ENCODE data around the gene TBCC. TPM values are rescaled to one million over a fixed set of nuclear protein-coding genes. Genes with fewer than 3 reads are reported as not detected.

Gene TBCC
- total and polyA plus RNA-seq, 2 of the 8 experiments (the other 6 are each of a cell fraction or from before 2014, with no cell fraction given) = 22.7 to 25.5 TPM

DNA sequence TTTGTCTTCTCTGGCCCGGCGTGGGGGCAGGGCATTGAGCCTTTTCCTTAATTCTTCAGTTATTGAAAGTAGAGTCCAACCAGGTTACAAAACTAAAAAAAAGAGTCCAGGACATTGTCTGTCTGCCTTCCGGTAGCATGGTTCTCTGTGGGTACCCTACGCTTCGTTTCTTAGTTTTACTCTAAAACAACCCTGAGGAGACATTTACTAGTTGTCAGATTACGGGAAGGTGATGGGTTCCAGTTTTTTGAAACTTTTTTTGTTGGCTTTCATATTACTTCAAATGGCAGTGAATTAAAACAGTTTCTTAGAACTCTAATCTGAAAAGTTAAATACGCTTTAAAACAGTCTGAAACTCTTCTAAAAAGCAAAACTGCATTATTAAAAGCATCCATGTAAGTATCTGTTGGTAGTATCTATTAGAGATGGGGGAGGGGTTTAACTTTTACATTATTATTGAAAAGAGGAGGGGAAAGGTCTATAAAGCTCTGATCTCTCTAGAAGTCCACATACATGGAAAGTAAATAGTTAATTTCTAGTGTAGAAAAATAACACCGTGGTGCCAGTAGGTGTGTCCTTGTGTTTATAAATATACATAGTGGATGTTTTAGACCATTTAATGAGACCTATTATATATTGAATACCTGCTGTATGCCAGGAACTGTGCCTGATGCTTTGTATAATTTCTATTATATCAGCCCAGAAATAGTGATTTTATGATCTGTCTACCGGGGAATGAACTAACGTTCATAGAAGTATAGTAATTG is 38.2 kb upstream of the TBCC start:
- H3K4me1 ChIP-seq (replicated peaks in 1 of 4; ENCODE audit: control insufficient read depth in 3 of 4, insufficient read depth in 4 of 4, low read length in 3 of 4) = peaks cover 0 to 14% (median 2%) of the 10 kb centered on the region in 4 experiments; a peak in 3 of 7 replicates
- H3K23me2 ChIP-seq (ENCODE audit: low read depth, low read length) = no peaks in the 10 kb centered on the region; the same call in 1 of the 2 replicates
- H3K4me3 ChIP-seq (ENCODE audit: extremely low read depth in 1 of 4, insufficient read depth in 2 of 4, low read depth in 3 of 4, low read length in 4 of 4) = peak overlapping the region; percentile 82 to 96 (median 88)
- no peak overlapping the region for H2AFZ ChIP-seq (ENCODE audit: low read length)
- peak overlapping the region; percentile 72 for H2BK120ac ChIP-seq (replicated peaks; ENCODE audit: low read depth, low read length)
- no peak overlapping the region for H2BK20ac ChIP-seq (ENCODE audit: low read length)
- ChIA-PET POLR2A (ENCODE audit: partially characterized antibody) (interaction anchor here (0.5 to 13.8 kb wide), 23 partner anchors 8 to 524 kb away, joined by 3 to 277 read pairs (median 4); partner anchors contain the start of genes CNPY3, PPP2R5D, RPL7L1 and TBCC), CTCF (ENCODE audit: partially characterized antibody) (interaction anchor here (0.6 to 1.3 kb wide), 3 partner anchors 30 to 430 kb away, joined by 4 to 5 read pairs (median 5); no protein-coding TSS in a partner anchor)
- H2BK12ac ChIP-seq (ENCODE audit: low read depth, low read length) = no peak overlapping the region; the same call in 1 of the 2 replicates
- H3K79me1 ChIP-seq (ENCODE audit: low read depth, low read length) = no peaks in the 10 kb centered on the region
- FAIRE-seq (no peak), DNase-seq (ENCODE audit: low read depth in 1 of 2, low spot score in 2 of 2) (no peak)
- no peak overlapping the region for H3K14ac ChIP-seq (ENCODE audit: insufficient read length)
- peak overlapping the region; percentile 66 for H3K4ac ChIP-seq (replicated peaks; ENCODE audit: insufficient read length, low read depth, low read length)
- H2BK5ac ChIP-seq (ENCODE audit: low read depth, low read length) = peak overlapping the region; percentile 95
- H3K9ac ChIP-seq (replicated peaks in 1 of 4; ENCODE audit: extremely low read depth in 1 of 4, low read depth in 3 of 4, low read length in 3 of 4) = peak overlapping the region; percentile 95 to 100 (median 98)
- peaks cover 0 to 3% (median 0%) of the 10 kb centered on the region in 4 experiments; a peak in 1 of 8 replicates for H3K36me3 ChIP-seq (ENCODE audit: control insufficient read depth in 2 of 4, insufficient read depth in 4 of 4, low read length in 3 of 4)
- H4K20me1 ChIP-seq (replicated peaks in 1 of 2; ENCODE audit: control insufficient read depth in 1 of 2, insufficient read depth in 2 of 2, low read length in 2 of 2) = peaks cover 0 to 4% of the 10 kb centered on the region in 2 experiments
- peak overlapping the region; percentile 98 for H3K56ac ChIP-seq (replicated peaks; ENCODE audit: insufficient read length, low read depth, low read length)
- H3K23ac ChIP-seq (ENCODE audit: insufficient read length) = no peak overlapping the region
- peak overlapping the region; percentile 93 for H4K91ac ChIP-seq (replicated peaks; ENCODE audit: insufficient read length, low read length)
- no peak overlapping the region for H2BK15ac ChIP-seq (ENCODE audit: low read length)
- no peak overlapping the region; the same call in 1 of the 2 replicates for H2AK5ac ChIP-seq (ENCODE audit: low read depth, low read length)
- H3K4me2 ChIP-seq (ENCODE audit: insufficient read depth in 1 of 2, low read depth in 2 of 2, low read length in 2 of 2) = peak overlapping the region; percentile 69 to 72
- no peaks in the 10 kb centered on the region for H3K9me3 ChIP-seq (ENCODE audit: insufficient read depth in 2 of 2, low read depth in 1 of 2, low read length in 1 of 2)
- H3K27me3 ChIP-seq (replicated peaks in 1 of 4; ENCODE audit: control insufficient read depth in 3 of 4, extremely low read depth in 1 of 4, insufficient read depth in 3 of 4, low read length in 3 of 4) = no peaks in the 10 kb centered on the region
- H3K79me2 ChIP-seq (ENCODE audit: control insufficient read depth in 1 of 2, insufficient read depth in 2 of 2, low read length in 2 of 2) = peaks cover 13 to 61% of the 10 kb centered on the region in 2 experiments
- H3K27ac ChIP-seq (ENCODE audit: low read depth, low read length) = peak overlapping the region; percentile 98
- H4K5ac ChIP-seq (ENCODE audit: insufficient read length, low read depth, low read length) = peak overlapping the region; percentile 92
- 15% methylated on average over 10 of the region's 10 CpGs; no CpG with 5 or more reads in 1 of the 2 experiments for WGBS, 2 experiments (ENCODE audit: extremely low coverage in 1 of 2, insufficient coverage in 1 of 2, insufficient read length in 1 of 2, insufficient replicate concordance in 2 of 2, low coverage in 1 of 2, low lambda C conversion rate in 2 of 2, missing lambda C conversion rate in 1 of 2)
- peak overlapping the region; percentile 100; the same call in 1 of the 2 replicates for H4K8ac ChIP-seq (ENCODE audit: extremely low read depth, insufficient read depth, low read length)
- H3K18ac ChIP-seq (ENCODE audit: extremely low read depth, low read length) = peak overlapping the region; percentile 93
- TF ChIP-seq CHD1 (IDR thresholded peaks at IDR 0.05; ENCODE audit: low read depth, low read length) (0 out of 2 replicates have a peak, but pooled peaks have one; percentile 33), ZNF274 (IDR thresholded peaks at IDR 0.05; ENCODE audit: borderline replicate concordance, extremely low read depth, low read length) (no peak), MAFK (IDR thresholded peaks at IDR 0.05; ENCODE audit: low read depth, low read length) (no peak), GTF2F1 (IDR thresholded peaks at IDR 0.05; ENCODE audit: borderline replicate concordance, low read depth, low read length) (0 out of 2 replicates have a peak, but pooled peaks have one; percentile 5)
- TF ChIP-seq, protein P1, sequence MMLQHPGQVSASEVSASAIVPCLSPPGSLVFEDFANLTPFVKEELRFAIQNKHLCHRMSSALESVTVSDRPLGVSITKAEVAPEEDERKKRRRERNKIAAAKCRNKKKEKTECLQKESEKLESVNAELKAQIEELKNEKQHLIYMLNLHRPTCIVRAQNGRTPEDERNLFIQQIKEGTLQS (IDR thresholded peaks at IDR 0.05; ENCODE audit: insufficient read depth, low read depth, low read length) = no peak
